K562 (cell line): ENCODE results near the gene ARMC6. TPM values are rescaled to one million over a fixed set of nuclear protein-coding genes. Genes with fewer than 3 reads are reported as not detected.

Experiments used
- CXXC5 ChIP-seq: fragments of 250-450 bp; sonication (Bioruptor Pico); IDR thresholded peaks from 2 replicates; pipeline ENCODE4 v1.8.0; 2022; ENCODE audit warnings: inconsistent platforms, mild to moderate bottlenecking, moderate library complexity
- HDGF ChIP-seq: fragments of 450-650 bp; IDR thresholded peaks from 2 replicates; pipeline ENCODE4 v1.6.1; 2016
- HMGXB4 ChIP-seq: sonication (generic); formaldehyde crosslinking; IDR thresholded peaks from 2 replicates; pipeline ENCODE4 v1.8.1; 2023; ENCODE audit warnings: mild to moderate bottlenecking, missing genetic modification reagents
- LARP7 ChIP-seq: fragments of 450-650 bp; IDR thresholded peaks from 2 replicates; pipeline ENCODE4 v1.6.1; 2016
- PRPF4 ChIP-seq: fragments of 200-400 bp; formaldehyde crosslinking; IDR thresholded peaks from one replicate; pipeline ENCODE4 v1.6.1; 2017; ENCODE audit warnings: low read length, low read depth, mild to moderate bottlenecking; ENCODE audit not compliant: insufficient read depth, poor library complexity, severe bottlenecking
- SMARCC2 ChIP-seq: fragments of 450-650 bp; IDR thresholded peaks from 2 replicates; pipeline ENCODE4 v1.6.1; 2017; ENCODE audit warnings: antibody characterized with exemption, moderate library complexity, mild to moderate bottlenecking, low read depth
- XRCC5 ChIP-seq: fragments of 200-400 bp; formaldehyde crosslinking; IDR thresholded peaks from 2 replicates; pipeline ENCODE4 v1.6.1; 2017; ENCODE audit warnings: low read depth, mild to moderate bottlenecking, low read length
- ZNF77 ChIP-seq: fragments of 250-450 bp; sonication (Bioruptor Pico); IDR thresholded peaks from 2 replicates; pipeline ENCODE4 v1.5.0; 2020
- polyA plus RNA-seq, 8 experiments: library from polyadenylated mRNA; depleted of rRNA in 4 of 8; stranded (reverse) in 5 of 8; unstranded in 3 of 8; fragments of >200 nt; fragmentation: Nextera tagmentation in 2 of 8; fragmentation: Illumina TruSeq in 1 of 8; extraction: Ambion mirVana in 2 of 8; extraction: Trizol in 1 of 8; gene quantifications; 2 replicates each; pipeline versions ENCODE4 v1.2.1 to v1.2.3, GENCODE V29; 2011 to 2014; ENCODE audit warnings: inconsistent platforms in 1 of 8, missing spikeins in 1 of 8
- total RNA-seq, 7 experiments: library from RNA; depleted of rRNA in 6 of 7; stranded (reverse); fragments of >200 nt in 6 of 7; fragmentation: Illumina TruSeq in 2 of 7; extraction: Trizol in 2 of 7; gene quantifications; 2 replicates each; pipeline versions ENCODE4 v1.2.1 to v1.2.3, GENCODE V29; 2011 to 2021; ENCODE audit warnings: low replicate concordance in 1 of 7
- TF ChIP-seq, protein P1 (sequence below), 2 experiments: fragments of 450-650 bp in 1 of 2; sonication (generic) in 1 of 2; formaldehyde crosslinking in 1 of 2; IDR thresholded peaks; 2 replicates each; pipeline versions ENCODE4 v1.7.1 to v1.9.0; 2016 to 2022; ENCODE audit warnings: inconsistent platforms in 1 of 2, mild to moderate bottlenecking in 1 of 2, missing genetic modification reagents in 1 of 2
- TF ChIP-seq, protein P2 (sequence below), 2 experiments: fragments of 450-650 bp; IDR thresholded peaks; 2 replicates each; pipeline ENCODE4 v1.6.1; 2018; ENCODE audit warnings: mild to moderate bottlenecking in 2 of 2, low read depth in 1 of 2; ENCODE audit not compliant: partially characterized antibody in 2 of 2

ARMC6 gene
- total and polyA plus RNA-seq, 9 of the 15 experiments (the other 6 are each of a cell fraction or from before 2014, with no cell fraction given): 2.1 to 93.4 (median 63.6) TPM

DNA sequence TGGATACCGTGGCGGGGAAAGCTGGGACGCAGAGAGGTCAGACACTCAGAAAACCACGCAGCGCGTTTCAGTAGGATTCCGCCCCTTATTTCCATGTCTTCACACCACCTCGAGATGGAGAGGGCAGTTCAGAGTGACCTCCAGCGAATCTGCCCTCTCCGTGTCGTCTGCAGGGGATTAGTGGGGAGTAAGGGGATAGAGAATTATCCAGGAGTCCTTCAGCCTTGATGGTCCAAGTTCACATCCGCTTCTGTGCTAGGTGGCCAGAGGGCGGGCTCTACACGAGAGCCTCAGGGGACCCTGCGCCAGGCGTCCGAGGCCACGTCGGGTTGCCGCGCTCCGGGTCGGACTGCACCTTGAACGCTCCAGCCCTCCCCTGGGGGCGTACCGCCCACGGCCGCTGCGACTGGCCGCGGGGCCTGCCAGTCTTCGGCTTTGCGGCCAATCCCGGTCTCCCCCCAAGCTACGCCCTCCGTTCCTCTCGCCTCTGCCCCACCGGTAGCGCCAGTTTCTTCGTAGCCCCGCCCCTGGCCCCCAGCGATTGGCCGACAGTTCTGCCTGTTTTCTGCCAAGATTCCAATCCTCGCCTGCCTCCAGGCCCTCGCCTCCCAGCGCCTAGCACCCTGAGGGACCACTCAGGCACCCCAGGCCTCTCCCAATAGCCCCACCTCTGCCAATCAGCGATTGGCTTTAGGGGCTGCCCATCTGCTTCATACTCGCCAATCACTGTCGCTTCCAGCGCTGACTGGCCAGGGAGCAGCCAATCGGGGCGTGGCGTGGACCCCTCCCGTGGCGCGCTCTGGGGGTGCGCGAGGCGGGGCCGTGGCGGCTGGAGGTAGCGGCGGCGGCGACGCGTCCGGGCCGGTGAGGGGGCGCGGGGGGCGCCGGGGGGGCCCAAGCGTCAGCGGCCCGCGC lies 30.0 kb downstream of the ARMC6 start, which contains the start of gene SLC25A42 (continued):
- TF ChIP-seq, protein P1, sequence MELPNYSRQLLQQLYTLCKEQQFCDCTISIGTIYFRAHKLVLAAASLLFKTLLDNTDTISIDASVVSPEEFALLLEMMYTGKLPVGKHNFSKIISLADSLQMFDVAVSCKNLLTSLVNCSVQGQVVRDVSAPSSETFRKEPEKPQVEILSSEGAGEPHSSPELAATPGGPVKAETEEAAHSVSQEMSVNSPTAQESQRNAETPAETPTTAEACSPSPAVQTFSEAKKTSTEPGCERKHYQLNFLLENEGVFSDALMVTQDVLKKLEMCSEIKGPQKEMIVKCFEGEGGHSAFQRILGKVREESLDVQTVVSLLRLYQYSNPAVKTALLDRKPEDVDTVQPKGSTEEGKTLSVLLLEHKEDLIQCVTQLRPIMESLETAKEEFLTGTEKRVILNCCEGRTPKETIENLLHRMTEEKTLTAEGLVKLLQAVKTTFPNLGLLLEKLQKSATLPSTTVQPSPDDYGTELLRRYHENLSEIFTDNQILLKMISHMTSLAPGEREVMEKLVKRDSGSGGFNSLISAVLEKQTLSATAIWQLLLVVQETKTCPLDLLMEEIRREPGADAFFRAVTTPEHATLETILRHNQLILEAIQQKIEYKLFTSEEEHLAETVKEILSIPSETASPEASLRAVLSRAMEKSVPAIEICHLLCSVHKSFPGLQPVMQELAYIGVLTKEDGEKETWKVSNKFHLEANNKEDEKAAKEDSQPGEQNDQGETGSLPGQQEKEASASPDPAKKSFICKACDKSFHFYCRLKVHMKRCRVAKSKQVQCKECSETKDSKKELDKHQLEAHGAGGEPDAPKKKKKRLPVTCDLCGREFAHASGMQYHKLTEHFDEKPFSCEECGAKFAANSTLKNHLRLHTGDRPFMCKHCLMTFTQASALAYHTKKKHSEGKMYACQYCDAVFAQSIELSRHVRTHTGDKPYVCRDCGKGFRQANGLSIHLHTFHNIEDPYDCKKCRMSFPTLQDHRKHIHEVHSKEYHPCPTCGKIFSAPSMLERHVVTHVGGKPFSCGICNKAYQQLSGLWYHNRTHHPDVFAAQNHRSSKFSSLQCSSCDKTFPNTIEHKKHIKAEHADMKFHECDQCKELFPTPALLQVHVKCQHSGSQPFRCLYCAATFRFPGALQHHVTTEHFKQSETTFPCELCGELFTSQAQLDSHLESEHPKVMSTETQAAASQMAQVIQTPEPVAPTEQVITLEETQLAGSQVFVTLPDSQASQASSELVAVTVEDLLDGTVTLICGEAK (IDR thresholded peaks at IDR 0.05): peak; percentile 50; the same call in 1 of the 2 replicates
- TF ChIP-seq, protein P1 (CRISPR knock-in tag; IDR thresholded peaks at IDR 0.05): no peak
- TF ChIP-seq SMARCC2 (no peak), HMGXB4 (CRISPR knock-in tag) (no peak), XRCC5 (no peak), PRPF4 (no peak), HDGF (no peak; the same call in 1 of the 2 replicates), ZNF77 (CRISPR knock-in tag) (no peak), LARP7 (no peak), CXXC5 (CRISPR knock-in tag) (peak; percentile 84)
- TF ChIP-seq, protein P2, sequence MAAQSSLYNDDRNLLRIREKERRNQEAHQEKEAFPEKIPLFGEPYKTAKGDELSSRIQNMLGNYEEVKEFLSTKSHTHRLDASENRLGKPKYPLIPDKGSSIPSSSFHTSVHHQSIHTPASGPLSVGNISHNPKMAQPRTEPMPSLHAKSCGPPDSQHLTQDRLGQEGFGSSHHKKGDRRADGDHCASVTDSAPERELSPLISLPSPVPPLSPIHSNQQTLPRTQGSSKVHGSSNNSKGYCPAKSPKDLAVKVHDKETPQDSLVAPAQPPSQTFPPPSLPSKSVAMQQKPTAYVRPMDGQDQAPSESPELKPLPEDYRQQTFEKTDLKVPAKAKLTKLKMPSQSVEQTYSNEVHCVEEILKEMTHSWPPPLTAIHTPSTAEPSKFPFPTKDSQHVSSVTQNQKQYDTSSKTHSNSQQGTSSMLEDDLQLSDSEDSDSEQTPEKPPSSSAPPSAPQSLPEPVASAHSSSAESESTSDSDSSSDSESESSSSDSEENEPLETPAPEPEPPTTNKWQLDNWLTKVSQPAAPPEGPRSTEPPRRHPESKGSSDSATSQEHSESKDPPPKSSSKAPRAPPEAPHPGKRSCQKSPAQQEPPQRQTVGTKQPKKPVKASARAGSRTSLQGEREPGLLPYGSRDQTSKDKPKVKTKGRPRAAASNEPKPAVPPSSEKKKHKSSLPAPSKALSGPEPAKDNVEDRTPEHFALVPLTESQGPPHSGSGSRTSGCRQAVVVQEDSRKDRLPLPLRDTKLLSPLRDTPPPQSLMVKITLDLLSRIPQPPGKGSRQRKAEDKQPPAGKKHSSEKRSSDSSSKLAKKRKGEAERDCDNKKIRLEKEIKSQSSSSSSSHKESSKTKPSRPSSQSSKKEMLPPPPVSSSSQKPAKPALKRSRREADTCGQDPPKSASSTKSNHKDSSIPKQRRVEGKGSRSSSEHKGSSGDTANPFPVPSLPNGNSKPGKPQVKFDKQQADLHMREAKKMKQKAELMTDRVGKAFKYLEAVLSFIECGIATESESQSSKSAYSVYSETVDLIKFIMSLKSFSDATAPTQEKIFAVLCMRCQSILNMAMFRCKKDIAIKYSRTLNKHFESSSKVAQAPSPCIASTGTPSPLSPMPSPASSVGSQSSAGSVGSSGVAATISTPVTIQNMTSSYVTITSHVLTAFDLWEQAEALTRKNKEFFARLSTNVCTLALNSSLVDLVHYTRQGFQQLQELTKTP (IDR thresholded peaks at IDR 0.05; ENCODE audit: low read depth in 1 of 2, partially characterized antibody in 2 of 2): no peak
